Measurements from ENCODE around the gene USH2A.

DNA sequence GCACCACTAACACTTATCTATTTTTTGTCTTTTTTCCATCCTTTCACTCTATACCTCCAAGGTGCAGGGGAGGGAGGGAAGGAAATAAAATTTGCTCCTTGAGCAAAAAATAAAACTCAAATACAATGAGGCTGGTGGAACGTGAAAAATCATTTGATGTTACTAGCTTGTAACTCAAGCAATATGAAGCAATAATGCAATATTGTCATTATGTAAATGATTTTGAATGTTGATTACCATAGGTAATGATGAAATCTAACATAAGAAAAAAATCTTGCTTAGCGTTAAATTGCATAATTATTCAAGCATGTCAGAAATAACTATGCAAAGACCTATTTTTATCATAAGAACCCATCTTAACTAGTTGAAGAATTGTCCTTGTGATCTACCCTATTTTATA lies 578.5 kb downstream of the USH2A start:
- TF ChIP-seq TARDBP (IDR thresholded peaks at IDR 0.05), result no peak
- TF ChIP-seq SUZ12 (IDR thresholded peaks at IDR 0.05), result no peak
- no peak for TF ChIP-seq ELF4 (IDR thresholded peaks at IDR 0.05)
- TF ChIP-seq FOXK2 (IDR thresholded peaks at IDR 0.05), result no peak
- TF ChIP-seq LEF1 (IDR thresholded peaks at IDR 0.05; ENCODE audit: borderline replicate concordance), result no peak
- TF ChIP-seq FOXA1 (IDR thresholded peaks at IDR 0.05), result no peak
- TF ChIP-seq ZNF384 (IDR thresholded peaks at IDR 0.05), result no peak
- TF ChIP-seq PKNOX1 (IDR thresholded peaks at IDR 0.05), result no peak
- TF ChIP-seq HDGF (IDR thresholded peaks at IDR 0.05; ENCODE audit: borderline replicate concordance), result no peak

Data from HEK293T (cell line).